ENCODE results near the gene KCTD16.

- no peak for TF ChIP-seq CTCF (IDR thresholded peaks at IDR 0.05)
- TF ChIP-seq SIN3A (IDR thresholded peaks at IDR 0.05; ENCODE audit: borderline replicate concordance, insufficient read depth, low read depth, low read length), result no peak
- TF ChIP-seq TCF7L2 (IDR thresholded peaks at IDR 0.05; ENCODE audit: low read depth, low read length), result no peak
- no peak for TF ChIP-seq REST (IDR thresholded peaks at IDR 0.05; ENCODE audit: insufficient read depth in 1 of 2, low read depth in 2 of 2, low read length in 1 of 2)
- no peak for TF ChIP-seq POLR2AphosphoS5 (IDR thresholded peaks at IDR 0.05; ENCODE audit: low read depth, low read length)
Observed at GRCh38 chr5:144472221-144472620, 301.5 kb downstream of the KCTD16 start.

Data from Panc1 (cell line).